Measurements from ENCODE around the gene OR2F1.
"Not testable (repeated sequence)": the region's sequence is repeated elsewhere in the genome, so short reads cannot be mapped to it uniquely, and the experiment has no call there.

Gene OR2F1

DNA sequence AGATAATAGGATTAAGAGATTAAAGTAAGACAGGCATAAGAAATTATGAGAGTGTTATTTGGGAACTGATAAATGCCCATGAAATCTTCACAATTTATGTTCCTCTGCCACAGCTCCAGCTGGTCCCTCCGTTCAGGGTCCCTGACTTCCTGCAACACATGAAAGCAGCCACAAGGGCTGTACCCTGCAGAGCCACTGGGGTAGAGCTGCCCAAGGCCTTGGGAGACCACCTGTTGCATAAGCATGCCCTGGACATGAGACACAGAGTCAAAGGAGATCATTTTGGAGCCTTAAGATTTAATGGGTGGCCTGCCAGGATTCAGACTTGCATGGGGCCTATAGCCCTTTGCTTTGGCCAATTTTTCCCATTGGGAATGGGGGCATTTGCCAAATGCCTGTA is 56.2 kb downstream of the OR2F1 start:
- DNase-seq = not testable (repeated sequence)

DNA sequence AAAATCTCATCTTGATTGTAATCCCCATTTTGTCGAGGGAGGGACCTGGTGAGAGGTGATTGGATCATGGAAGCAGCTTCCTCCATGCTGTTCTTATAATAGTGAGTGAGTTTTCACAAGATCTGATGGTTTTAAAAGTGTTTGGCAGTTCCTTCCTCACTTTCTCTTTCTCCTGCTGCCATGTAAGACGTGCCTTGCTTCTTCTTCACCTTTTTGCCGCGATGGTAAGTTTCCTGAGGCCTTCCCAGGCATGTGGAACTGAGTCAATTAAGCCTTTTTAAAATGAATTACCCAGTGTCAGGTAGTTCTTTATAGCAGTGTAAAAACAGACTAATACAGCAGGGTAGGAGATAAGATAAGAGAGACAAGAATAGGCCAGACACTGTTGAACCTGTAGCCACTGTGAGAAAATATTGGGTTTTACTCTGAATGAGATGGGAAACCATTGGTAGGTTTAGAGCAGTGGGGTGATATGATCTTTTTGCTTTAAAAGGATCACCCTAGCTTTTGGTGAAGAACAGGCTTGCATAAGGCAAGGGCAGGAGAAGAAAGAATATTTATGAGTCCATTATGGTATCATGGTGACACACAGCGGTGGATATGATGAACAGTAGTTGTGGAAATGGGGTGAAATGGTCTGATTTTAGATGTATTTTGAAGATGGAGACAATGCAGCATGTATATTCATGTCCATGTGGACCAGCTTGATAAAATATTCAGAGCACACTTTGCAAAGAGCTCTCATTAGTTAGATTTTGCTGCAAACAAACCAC is 57.0 kb downstream of the OR2F1 start:
- DNase-seq = no peak
